OCI-M2 (cell line): Measurements from ENCODE around the gene PCDH9.
"Not testable (repeated sequence)": the region's sequence is repeated elsewhere in the genome, so short reads cannot be mapped to it uniquely, and the experiment has no call there.

Experiments
- DNase-seq: peaks from one replicate; lab custom pipeline; 2025; ENCODE audit not compliant: unreplicated experiment; lab: John Stamatoyannopoulos, UW

Gene PCDH9

GRCh38 chr13:66322936-66323335 is 907.2 kb downstream of the PCDH9 start:
- no peak for DNase-seq

- no peak for DNase-seq
Measured at GRCh38 chr13:66322193-66322740, 907.9 kb downstream of the PCDH9 start.

GRCh38 chr13:66314911-66315310 is 915.2 kb downstream of the PCDH9 start:
- DNase-seq = no peak

GRCh38 chr13:66313413-66313812 is 916.7 kb downstream of the PCDH9 start:
- no peak for DNase-seq

- DNase-seq = no peak
Measured at GRCh38 chr13:66312312-66313087, 917.6 kb downstream of the PCDH9 start.

- DNase-seq = no peak
Measured at GRCh38 chr13:66305961-66306617, 924.0 kb downstream of the PCDH9 start.

- no peak for DNase-seq
Measured at GRCh38 chr13:66301482-66301881, 928.7 kb downstream of the PCDH9 start.

GRCh38 chr13:66301006-66301405 is 929.1 kb downstream of the PCDH9 start:
- DNase-seq = no peak

GRCh38 chr13:66296875-66297274 is 933.3 kb downstream of the PCDH9 start:
- DNase-seq = no peak

GRCh38 chr13:66296328-66296727 is 933.8 kb downstream of the PCDH9 start:
- DNase-seq = no peak

- not testable (repeated sequence) for DNase-seq
Measured at GRCh38 chr13:66286806-66287205, 943.3 kb downstream of the PCDH9 start.

- no peak for DNase-seq
Measured at GRCh38 chr13:66275416-66275815, 954.7 kb downstream of the PCDH9 start.

- no peak for DNase-seq
Measured at GRCh38 chr13:66273011-66273410, 957.1 kb downstream of the PCDH9 start.

GRCh38 chr13:66266761-66267160 is 963.4 kb downstream of the PCDH9 start:
- no peak for DNase-seq

GRCh38 chr13:66266348-66266747 is 963.8 kb downstream of the PCDH9 start:
- no peak for DNase-seq

GRCh38 chr13:66265371-66265770 is 964.8 kb downstream of the PCDH9 start:
- DNase-seq = no peak

GRCh38 chr13:66264971-66265370 is 965.2 kb downstream of the PCDH9 start:
- DNase-seq = no peak

- no peak for DNase-seq
Measured at GRCh38 chr13:66262330-66262729, 967.8 kb downstream of the PCDH9 start.

GRCh38 chr13:66259426-66259825 is 970.7 kb downstream of the PCDH9 start:
- DNase-seq = not testable (repeated sequence)
